SJSA1 (cell line): ENCODE measurements around the gene PHF5A. TPM values are rescaled to one million over a fixed set of nuclear protein-coding genes. Genes with fewer than 3 reads are reported as not detected.
"Not testable (repeated sequence)": the region's sequence is repeated elsewhere in the genome, so short reads cannot be mapped to it uniquely, and the experiment has no call there.

Experiments
- DNase-seq, 2 experiments: peaks; one replicate each; pipeline ENCODE4 v3.0.0-alpha.2; 2015 to 2020; ENCODE audit warnings: low spot score in 2 of 2, low read depth in 1 of 2
- H3K27ac ChIP-seq: fragments of 250-450 bp; sonication (Bioruptor Pico); 2 replicates; pipeline ENCODE4 v1.5.1; 2020; ENCODE audit warnings: mild to moderate bottlenecking, moderate library complexity
- H3K27me3 ChIP-seq: fragments of 250-450 bp; sonication (Bioruptor Pico); replicated peaks from 2 replicates; pipeline ENCODE4 v1.5.1; 2020; ENCODE audit warnings: mild to moderate bottlenecking, moderate library complexity
- H3K36me3 ChIP-seq: fragments of 250-450 bp; sonication (Bioruptor Pico); 2 replicates; pipeline ENCODE4 v1.5.1; 2020; ENCODE audit warnings: mild to moderate bottlenecking
- H3K4me1 ChIP-seq: fragments of 250-450 bp; sonication (Bioruptor Pico); replicated peaks from 2 replicates; pipeline ENCODE4 v1.6.1; 2021; ENCODE audit warnings: mild to moderate bottlenecking
- H3K4me3 ChIP-seq: fragments of 250-450 bp; sonication (Bioruptor Pico); 2 replicates; pipeline ENCODE4 v1.5.1; 2020; ENCODE audit warnings: mild to moderate bottlenecking
- H3K9me3 ChIP-seq: fragments of 250-450 bp; sonication (Bioruptor Pico); replicated peaks from 2 replicates; pipeline ENCODE4 v1.5.1; 2020; ENCODE audit warnings: mild to moderate bottlenecking
- total RNA-seq: library from RNA; depleted of rRNA; stranded (reverse); fragments of >200 nt; shearing (Covaris generic); gene quantifications from 2 replicates; pipeline ENCODE4 v1.2.3, GENCODE V29; 2014

The PHF5A gene
- total RNA-seq, 1 experiment from 2014 or later, result 87.9 TPM

- DNase-seq, result no peak
- 0 out of 2 replicates have a peak, but pooled peaks cover 4% of the 10 kb centered on the region for H3K9me3 ChIP-seq
- H3K27ac ChIP-seq, result no peak overlapping the region
- H3K4me1 ChIP-seq, result peaks cover 32% of the 10 kb centered on the region
- peaks cover 5% of the 10 kb centered on the region for H3K36me3 ChIP-seq
- H3K4me3 ChIP-seq, result no peak overlapping the region
- no peaks in the 10 kb centered on the region for H3K27me3 ChIP-seq
Measured at GRCh38 chr22:41480397-41480735, 11.9 kb upstream of the PHF5A start.

GRCh38 chr22:41479671-41480396, 11.3 kb upstream of the PHF5A start:
- DNase-seq, result peak in 1 of 2 experiments; percentile 21
- 0 out of 2 replicates have a peak, but pooled peaks cover 4% of the 10 kb centered on the region for H3K9me3 ChIP-seq
- H3K27ac ChIP-seq, result no peak overlapping the region
- no peaks in the 10 kb centered on the region for H3K27me3 ChIP-seq
- H3K4me3 ChIP-seq, result no peak overlapping the region
- H3K4me1 ChIP-seq, result peaks cover 32% of the 10 kb centered on the region
- peaks cover 6% of the 10 kb centered on the region for H3K36me3 ChIP-seq

GRCh38 chr22:41478891-41479521, 10.5 kb upstream of the PHF5A start:
- Histone ChIP-seq H3K4me1 (peaks cover 32% of the 10 kb centered on the region), H3K27me3 (no peaks in the 10 kb centered on the region), H3K9me3 (0 out of 2 replicates have a peak, but pooled peaks cover 4% of the 10 kb centered on the region), H3K4me3 (no peak overlapping the region), H3K27ac (no peak overlapping the region), H3K36me3 (peaks cover 6% of the 10 kb centered on the region)
- DNase-seq, result no peak

GRCh38 chr22:41478473-41478872, 10.0 kb upstream of the PHF5A start:
- DNase-seq, result no peak
- Histone ChIP-seq H3K9me3 (0 out of 2 replicates have a peak, but pooled peaks cover 4% of the 10 kb centered on the region), H3K36me3 (peaks cover 6% of the 10 kb centered on the region), H3K4me1 (peaks cover 29% of the 10 kb centered on the region), H3K27ac (no peak overlapping the region), H3K27me3 (no peaks in the 10 kb centered on the region), H3K4me3 (no peak overlapping the region)

GRCh38 chr22:41474872-41475451, 6.5 kb upstream of the PHF5A start:
- Histone ChIP-seq H3K4me1 (peaks cover 5% of the 10 kb centered on the region), H3K27ac (no peak overlapping the region), H3K4me3 (no peak overlapping the region), H3K36me3 (peaks cover 16% of the 10 kb centered on the region), H3K9me3 (no peaks in the 10 kb centered on the region), H3K27me3 (no peaks in the 10 kb centered on the region)
- no peak for DNase-seq

GRCh38 chr22:41471568-41471967, 3.1 kb upstream of the PHF5A start:
- Histone ChIP-seq H3K4me3 (no peak overlapping the region), H3K27ac (no peak overlapping the region), H3K4me1 (peaks cover 12% of the 10 kb centered on the region), H3K27me3 (no peaks in the 10 kb centered on the region), H3K36me3 (peaks cover 30% of the 10 kb centered on the region), H3K9me3 (no peaks in the 10 kb centered on the region)
- no peak for DNase-seq

GRCh38 chr22:41470886-41471285, 2.4 kb upstream of the PHF5A start:
- no peaks in the 10 kb centered on the region for H3K27me3 ChIP-seq
- H3K4me3 ChIP-seq, result no peak overlapping the region
- peaks cover 36% of the 10 kb centered on the region for H3K36me3 ChIP-seq
- H3K4me1 ChIP-seq, result peaks cover 12% of the 10 kb centered on the region
- H3K27ac ChIP-seq, result no peak overlapping the region
- no peaks in the 10 kb centered on the region for H3K9me3 ChIP-seq
- DNase-seq, result no peak

- Histone ChIP-seq H3K27ac (peak overlapping the region; percentile 96), H3K4me3 (peak overlapping the region; percentile 77), H3K9me3 (no peaks in the 10 kb centered on the region), H3K4me1 (peaks cover 12% of the 10 kb centered on the region), H3K36me3 (peaks cover 50% of the 10 kb centered on the region), H3K27me3 (no peaks in the 10 kb centered on the region)
- DNase-seq, result no peak
Measured at GRCh38 chr22:41469218-41469851, 843 bp upstream of the PHF5A start.

- Histone ChIP-seq H3K4me3 (no peak overlapping the region), H3K27ac (no peak overlapping the region), H3K27me3 (no peaks in the 10 kb centered on the region), H3K9me3 (no peaks in the 10 kb centered on the region), H3K36me3 (peaks cover 91% of the 10 kb centered on the region), H3K4me1 (no peaks in the 10 kb centered on the region)
- DNase-seq, result no peak
Measured at GRCh38 chr22:41461901-41462300, 6.6 kb downstream of the PHF5A start.

GRCh38 chr22:41460071-41460470, 8.4 kb downstream of the PHF5A start:
- peaks cover 75% of the 10 kb centered on the region for H3K36me3 ChIP-seq
- not testable (repeated sequence) for H3K27ac ChIP-seq, H3K4me1 ChIP-seq, H3K9me3 ChIP-seq, DNase-seq, H3K27me3 ChIP-seq, H3K4me3 ChIP-seq

- Histone ChIP-seq H3K9me3 (no peaks in the 10 kb centered on the region), H3K27ac (no peak overlapping the region), H3K36me3 (peaks cover 69% of the 10 kb centered on the region), H3K4me3 (no peak overlapping the region), H3K4me1 (no peaks in the 10 kb centered on the region), H3K27me3 (no peaks in the 10 kb centered on the region)
- DNase-seq, result no peak
Measured at GRCh38 chr22:41459431-41459830, 9.1 kb downstream of the PHF5A start.

- H3K36me3 ChIP-seq, result peaks cover 57% of the 10 kb centered on the region
- no peak overlapping the region for H3K27ac ChIP-seq
- DNase-seq, result no peak
- no peaks in the 10 kb centered on the region for H3K4me1 ChIP-seq
- H3K4me3 ChIP-seq, result no peak overlapping the region
- H3K9me3 ChIP-seq, result no peaks in the 10 kb centered on the region
- H3K27me3 ChIP-seq, result no peaks in the 10 kb centered on the region
Measured at GRCh38 chr22:41458161-41458728, 10.2 kb downstream of the PHF5A start.

- H3K27me3 ChIP-seq, result no peaks in the 10 kb centered on the region
- peak overlapping the region; percentile 34; the same call in 1 of the 2 replicates for H3K27ac ChIP-seq
- H3K36me3 ChIP-seq, result peaks cover 11% of the 10 kb centered on the region
- peak; percentile 97 for DNase-seq
- peak overlapping the region; percentile 62 for H3K4me3 ChIP-seq
- H3K4me1 ChIP-seq, result 0 out of 2 replicates have a peak, but pooled peaks cover 4% of the 10 kb centered on the region
- H3K9me3 ChIP-seq, result no peaks in the 10 kb centered on the region
Measured at GRCh38 chr22:41448189-41448808, 20.2 kb downstream of the PHF5A start.
